ENCODE data around the gene CDA. TPM values are rescaled to one million over a fixed set of nuclear protein-coding genes. Genes with fewer than 3 reads are reported as not detected.
A peak's percentile ranks its signal among the peaks of the same experiment; 100 is the strongest.

The CDA gene
- total and polyA plus RNA-seq, 9 of the 15 experiments (the other 6 are each of a cell fraction or from before 2014, with no cell fraction given): not detected

- TF ChIP-seq, protein P1, sequence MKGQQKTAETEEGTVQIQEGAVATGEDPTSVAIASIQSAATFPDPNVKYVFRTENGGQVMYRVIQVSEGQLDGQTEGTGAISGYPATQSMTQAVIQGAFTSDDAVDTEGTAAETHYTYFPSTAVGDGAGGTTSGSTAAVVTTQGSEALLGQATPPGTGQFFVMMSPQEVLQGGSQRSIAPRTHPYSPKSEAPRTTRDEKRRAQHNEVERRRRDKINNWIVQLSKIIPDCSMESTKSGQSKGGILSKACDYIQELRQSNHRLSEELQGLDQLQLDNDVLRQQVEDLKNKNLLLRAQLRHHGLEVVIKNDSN (CRISPR knock-in tag; IDR thresholded peaks at IDR 0.05): peak; percentile 95
- no peak for TF ChIP-seq ZNF197 (CRISPR knock-in tag; IDR thresholded peaks at IDR 0.05; ENCODE audit: low read depth)
- TF ChIP-seq CEBPB (tag; IDR thresholded peaks at IDR 0.05): 0 out of 2 replicates have a peak, but pooled peaks have one; percentile 28
- peak in 1 of 2 experiments; percentile 72; a peak in 2 of 3 replicates for TF ChIP-seq CBX3 (IDR thresholded peaks at IDR 0.05; ENCODE audit: borderline replicate concordance in 1 of 2, low read length in 2 of 2)
- peak; percentile 50 for TF ChIP-seq NFYB (IDR thresholded peaks at IDR 0.05; ENCODE audit: extremely low read depth, insufficient read length)
- peak; percentile 63 for TF ChIP-seq ZNF143 (CRISPR knock-in tag; IDR thresholded peaks at IDR 0.05)
- TF ChIP-seq SFPQ (IDR thresholded peaks at IDR 0.05; ENCODE audit: low read depth, low read length): no peak
- TF ChIP-seq RAD51 (IDR thresholded peaks at IDR 0.05; ENCODE audit: borderline replicate concordance, low read depth): peak; percentile 80
Measured at GRCh38 chr1:20603504-20604464, 14.9 kb downstream of the CDA start (continued).
